K562 (cell line): ENCODE data around the gene AGAP3. TPM values are rescaled to one million over a fixed set of nuclear protein-coding genes. Genes with fewer than 3 reads are reported as not detected.

Experiments
- ATAC-seq: fragments of 200-7000 bp; cut with Tn5 transposase; 3 replicates; pipeline ENCODE4 v1.9.1; 2020; ENCODE audit warnings: moderate library complexity
- BruUV-seq: library from RNA; stranded (reverse); fragments of 400-500 nt; replicated peaks from 2 replicates; lab custom pipeline; 2021; lab: Mats Ljungman, UMichigan
- CTCF ChIA-PET: fragments of 300-600 bp; formaldehyde crosslinking; extraction: SDS; loops from one replicate; lab custom pipeline; 2021; ENCODE audit warnings: low intra/inter-chr PET ratio; lab: Yijun Ruan, JAX
- POLR2A ChIA-PET: fragments of 300-600, 350-650 bp; sonication (Branson Sonifier 250); formaldehyde crosslinking; extraction: SDS; loops from one replicate; lab custom pipeline; 2021; ENCODE audit warnings: antibody characterized with exemption, inconsistent platforms; lab: Yijun Ruan, JAX
- DNase-seq, 4 experiments: peaks; one replicate each; pipeline versions ENCODE4 v3.0.0 to v3.0.0-alpha.2; 2011 to 2018; ENCODE audit warnings: low spot score in 3 of 4, mixed read lengths in 3 of 4; ENCODE audit errors: extremely low read depth in 1 of 4
- FAIRE-seq: peaks from 2 replicates; lab custom pipeline; 2011; peaks lifted over from hg19 to GRCh38; lab: Jason Lieb, UNC
- H2AFZ ChIP-seq: 2 replicates; pipeline ENCODE4 v1.6.0; 2011; ENCODE audit warnings: low read depth, low read length, control low read depth, inconsistent platforms
- H3K27ac ChIP-seq: fragments of 200-600 bp; 3 replicates; pipeline ENCODE4 v1.8.0; 2011; ENCODE audit warnings: low read depth, mild to moderate bottlenecking, control low read depth, inconsistent platforms, low read length, moderate library complexity, mixed read lengths; ENCODE audit errors: extremely low read depth
- H3K27me3 ChIP-seq, 2 experiments: fragments of 300-600 bp in 1 of 2; 2 replicates in 1 of 2; 3 replicates in 1 of 2; pipeline versions ENCODE4 v1.6.0 to v1.8.0; 2011; ENCODE audit warnings: inconsistent platforms in 2 of 2, low read length in 2 of 2, mild to moderate bottlenecking in 1 of 2, mixed read lengths in 1 of 2, moderate library complexity in 1 of 2; ENCODE audit not compliant: control insufficient read depth in 2 of 2, insufficient read depth in 2 of 2
- H3K36me3 ChIP-seq: fragments of 300-600 bp; 3 replicates; pipeline ENCODE4 v1.8.0; 2011; ENCODE audit warnings: mild to moderate bottlenecking, low read length, inconsistent platforms; ENCODE audit not compliant: control insufficient read depth, insufficient read depth
- H3K4me1 ChIP-seq, 2 experiments: fragments of 200-600 bp in 1 of 2; replicated peaks in 1 of 2; 2 replicates in 1 of 2; 3 replicates in 1 of 2; pipeline versions ENCODE4 v1.5.1 to v1.8.0; 2011; ENCODE audit warnings: inconsistent platforms in 2 of 2, low read length in 2 of 2, mild to moderate bottlenecking in 1 of 2, mixed read lengths in 1 of 2, moderate library complexity in 1 of 2; ENCODE audit not compliant: control insufficient read depth in 2 of 2, insufficient read depth in 2 of 2
- H3K4me2 ChIP-seq: 2 replicates; pipeline ENCODE4 v1.6.1; 2011; ENCODE audit warnings: low read length, control low read depth, inconsistent platforms, mixed read lengths; ENCODE audit not compliant: insufficient read depth
- H3K4me3 ChIP-seq: fragments of 200-600 bp; sonication (generic), shearing (Covaris generic); 2 replicates; pipeline ENCODE4 v1.5.1; 2016; ENCODE audit warnings: control low read depth, inconsistent platforms
- H3K79me2 ChIP-seq: fragments of 200-600 bp; 3 replicates; pipeline ENCODE4 v1.8.0; 2011; ENCODE audit warnings: low read length, inconsistent platforms; ENCODE audit not compliant: control insufficient read depth, insufficient read depth
- H3K9ac ChIP-seq, 2 experiments: 2 replicates each; pipeline versions ENCODE4 v1.6.0 to v1.6.1; 2011; ENCODE audit warnings: low read depth in 2 of 2, low read length in 2 of 2, control low read depth in 1 of 2, inconsistent platforms in 1 of 2, mild to moderate bottlenecking in 1 of 2, mixed read lengths in 1 of 2; ENCODE audit not compliant: insufficient read depth in 1 of 2
- H3K9me1 ChIP-seq: one replicate; pipeline ENCODE4 v1.6.0; 2011; ENCODE audit warnings: inconsistent platforms, mild to moderate bottlenecking, low read length, moderate library complexity; ENCODE audit not compliant: control insufficient read depth, insufficient read depth
- H3K9me3 ChIP-seq: replicated peaks from 2 replicates; pipeline ENCODE4 v1.5.1; 2011; ENCODE audit warnings: low read depth, low read length, inconsistent platforms; ENCODE audit not compliant: control insufficient read depth, insufficient read depth
- H4K20me1 ChIP-seq: replicated peaks from 2 replicates; pipeline ENCODE4 v1.6.1; 2011; ENCODE audit warnings: low read length, inconsistent platforms, mixed read lengths; ENCODE audit not compliant: control insufficient read depth, insufficient read depth
- FOXK2 ChIP-seq, 2 experiments: fragments of 450-650 bp; IDR thresholded peaks in 1 of 2; conservative IDR thresholded peaks in 1 of 2; 2 replicates each; pipeline ENCODE4 v1.6.1; 2016; ENCODE audit warnings: low read depth in 2 of 2, mild to moderate bottlenecking in 1 of 2
- HLTF ChIP-seq: fragments of 450-650 bp; IDR thresholded peaks from 2 replicates; pipeline ENCODE4 v1.6.1; 2016
- IRF2 ChIP-seq: sonication (generic); formaldehyde crosslinking; IDR thresholded peaks from 2 replicates; pipeline ENCODE4 v1.8.1; 2022; ENCODE audit warnings: mild to moderate bottlenecking, missing genetic modification reagents
- NBN ChIP-seq: fragments of 450-650 bp; IDR thresholded peaks from 2 replicates; pipeline ENCODE4 v1.6.1; 2016; ENCODE audit warnings: low read depth, mild to moderate bottlenecking
- POLR2G ChIP-seq: fragments of 200-400 bp; formaldehyde crosslinking; IDR thresholded peaks from 2 replicates; pipeline ENCODE4 v1.6.1; 2017; ENCODE audit warnings: low read depth, mild to moderate bottlenecking, antibody characterized with exemption, low read length, moderate library complexity
- RBFOX2 ChIP-seq: fragments of 200-400 bp; formaldehyde crosslinking; IDR thresholded peaks from 2 replicates; pipeline ENCODE4 v1.6.1; 2017; ENCODE audit warnings: low read depth, mild to moderate bottlenecking, low read length, moderate library complexity
- TBL1XR1 ChIP-seq, 2 experiments: IDR thresholded peaks; 2 replicates each; pipeline ENCODE4 v1.6.1; 2012; ENCODE audit warnings: improper control_type of control experiment in 2 of 2, low read length in 2 of 2, mild to moderate bottlenecking in 1 of 2
- ZNF766 ChIP-seq: fragments of 200-800 bp; sonication (Bioruptor generic); conservative IDR thresholded peaks from 2 replicates; pipeline ENCODE4 v1.6.1; 2016; ENCODE audit warnings: missing genetic modification characterization, missing compliant biosample characterization
- WGBS: fragments of 100-300 bp; shearing (Covaris generic); methylation state at CpG from one replicate; pipeline ENCODE4 v1.1.6; 2016; ENCODE audit warnings: low coverage, mixed read lengths; ENCODE audit not compliant: insufficient coverage; ENCODE audit errors: missing lambda C conversion rate; 5-methylcytosine and 5-hydroxymethylcytosine counted together
- in situ Hi-C: fragments of 300-500 bp; cut with MboI; formaldehyde crosslinking; loops from 4 replicates; pipeline ENCODE4 v1.15.0; 2018; ENCODE audit warnings: inconsistent platforms, mixed read lengths
- intact Hi-C: fragments of 100-400 bp; cut with micrococcal nuclease; formaldehyde crosslinking; loops from 2 replicates; pipeline ENCODE4 v1.14.2; 2022
- polyA plus RNA-seq, 8 experiments: library from polyadenylated mRNA; depleted of rRNA in 4 of 8; stranded (reverse) in 5 of 8; unstranded in 3 of 8; fragments of >200 nt; fragmentation: Nextera tagmentation in 2 of 8; fragmentation: Illumina TruSeq in 1 of 8; extraction: Ambion mirVana in 2 of 8; extraction: Trizol in 1 of 8; gene quantifications; 2 replicates each; pipeline versions ENCODE4 v1.2.1 to v1.2.3, GENCODE V29; 2011 to 2014; ENCODE audit warnings: inconsistent platforms in 1 of 8, missing spikeins in 1 of 8
- total RNA-seq, 7 experiments: library from RNA; depleted of rRNA in 6 of 7; stranded (reverse); fragments of >200 nt in 6 of 7; fragmentation: Illumina TruSeq in 2 of 7; extraction: Trizol in 2 of 7; gene quantifications; 2 replicates each; pipeline versions ENCODE4 v1.2.1 to v1.2.3, GENCODE V29; 2011 to 2021; ENCODE audit warnings: low replicate concordance in 1 of 7
- TF ChIP-seq, protein P1 (sequence below): sonication (generic); IDR thresholded peaks from 2 replicates; pipeline ENCODE4 v1.6.1; 2016
- TF ChIP-seq, protein P2 (sequence below): fragments of 450-650 bp; conservative IDR thresholded peaks from 2 replicates; pipeline ENCODE4 v1.6.1; 2016; ENCODE audit warnings: missing genetic modification characterization, low read depth, mild to moderate bottlenecking, control low read depth, missing compliant biosample characterization
- TF ChIP-seq, protein P3 (sequence below): sonication (generic); formaldehyde crosslinking; IDR thresholded peaks from 2 replicates; pipeline ENCODE4 v1.9.0; 2022; ENCODE audit warnings: mild to moderate bottlenecking, missing genetic modification reagents

AGAP3 gene
- total and polyA plus RNA-seq, 9 of the 15 experiments (the other 6 are each of a cell fraction or from before 2014, with no cell fraction given), result 3.4 to 208 (median 62.2) TPM

DNA sequence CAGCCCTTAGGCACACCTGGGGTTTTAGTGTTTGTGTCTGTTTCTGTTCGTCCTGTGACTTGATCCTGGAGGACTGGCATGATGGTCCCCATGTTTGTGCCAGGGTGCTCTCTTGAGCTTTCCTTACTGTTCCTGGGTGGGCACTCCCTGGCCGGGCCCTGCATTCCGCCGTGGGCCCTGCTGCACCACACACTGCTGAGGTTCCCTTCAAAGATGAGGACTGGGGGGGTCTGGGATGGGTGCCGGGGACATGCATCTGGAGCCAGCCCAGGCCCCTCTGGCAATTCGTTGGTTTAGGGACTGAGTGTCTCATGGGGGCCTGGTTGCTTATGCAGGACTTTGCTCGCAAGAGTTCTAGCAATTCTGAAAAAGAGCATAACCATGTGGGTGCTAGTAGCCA lies 4.7 kb downstream of the AGAP3 start:
- peak overlapping the region in 1 of 2 experiments; percentile 61; a peak in 1 of 4 replicates for H3K9ac ChIP-seq
- H3K9me1 ChIP-seq, result peaks cover 9% of the 10 kb centered on the region
- WGBS, result 91% methylated on average over 7 of the region's 7 CpGs
- in situ Hi-C loops (no loop called here), intact Hi-C loops (loop anchor here (2.0 to 10.0 kb wide), 2 partner anchors 18 to 306 kb away; no protein-coding TSS in a partner anchor)
- FAIRE-seq, result no peak
- DNase-seq, result no peak
- no peak overlapping the region for H3K27ac ChIP-seq
- no peak for ATAC-seq
- peaks cover 21 to 51% of the 10 kb centered on the region in 2 experiments for H3K4me1 ChIP-seq
- peaks cover 93% of the 10 kb centered on the region for H3K79me2 ChIP-seq
- ChIA-PET CTCF (interaction anchor here (2.2 kb wide), 1 partner anchor 20 kb away, joined by 7 read pairs; no protein-coding TSS in a partner anchor), POLR2A (interaction anchor here (0.9 to 1.7 kb wide), 2 partner anchors 11 to 13 kb away, joined by 4 to 7 read pairs; no protein-coding TSS in a partner anchor)
- H4K20me1 ChIP-seq, result peaks cover 58% of the 10 kb centered on the region
- no peaks in the 10 kb centered on the region for H3K9me3 ChIP-seq
- no TSS peak for BruUV-seq
- peaks cover 77% of the 10 kb centered on the region; the same call in 2 of the 3 replicates for H3K36me3 ChIP-seq
- TF ChIP-seq RBFOX2, result peak; percentile 43; the same call in 1 of the 2 replicates
- no peak for TF ChIP-seq HLTF
- TF ChIP-seq POLR2G, result peak; percentile 51
- no peak overlapping the region for H3K4me2 ChIP-seq
- H3K27me3 ChIP-seq, result no peaks in the 10 kb centered on the region
- H2AFZ ChIP-seq, result no peak overlapping the region
- no peak overlapping the region for H3K4me3 ChIP-seq

DNA sequence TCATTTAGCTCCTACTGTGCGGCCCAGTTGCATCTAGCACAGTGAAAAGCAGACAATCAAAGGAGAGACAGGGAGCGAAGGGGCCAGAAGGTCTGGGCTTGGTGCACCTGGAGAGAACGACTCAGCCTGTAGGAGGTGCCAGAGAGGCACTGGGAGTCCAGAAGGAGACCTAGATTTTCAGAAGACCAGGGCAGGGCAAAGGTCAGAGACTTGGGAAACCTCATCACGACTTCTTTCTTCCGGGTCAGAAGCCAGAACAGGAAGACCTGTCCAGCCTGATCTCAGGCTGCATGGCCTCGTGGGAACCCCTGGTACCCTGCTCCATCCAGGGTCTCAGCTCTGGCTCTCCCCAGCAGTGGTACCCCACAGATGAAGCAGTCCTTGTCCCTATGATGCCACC lies 5.2 kb downstream of the AGAP3 start:
- intact Hi-C loops, result loop anchor here (2.0 to 10.0 kb wide), 2 partner anchors 17 to 307 kb away; no protein-coding TSS in a partner anchor
- Histone ChIP-seq H3K36me3 (peaks cover 81% of the 10 kb centered on the region; the same call in 2 of the 3 replicates), H3K27me3 (no peaks in the 10 kb centered on the region), H3K9me3 (no peaks in the 10 kb centered on the region), H3K4me2 (no peak overlapping the region), H3K79me2 (peaks cover 95% of the 10 kb centered on the region), H3K4me3 (no peak overlapping the region), H3K27ac (no peak overlapping the region), H3K4me1 (peaks cover 21 to 54% of the 10 kb centered on the region in 2 experiments), H2AFZ (no peak overlapping the region), H3K9ac (0 out of 4 replicates have a peak overlapping the region, but pooled peaks of 1 of the 2 experiments have one; percentile 3), H3K9me1 (peaks cover 9% of the 10 kb centered on the region), H4K20me1 (peaks cover 60% of the 10 kb centered on the region)
- 38% methylated on average over 6 of the region's 6 CpGs for WGBS
- CTCF ChIA-PET, result interaction anchor here (2.2 kb wide), 1 partner anchor 20 kb away, joined by 7 read pairs; no protein-coding TSS in a partner anchor
- in situ Hi-C loops, result no loop called here
- BruUV-seq, result no TSS peak
- POLR2A ChIA-PET, result interaction anchor here (4.4 kb wide), 1 partner anchor 13 kb away, joined by 31 read pairs; no protein-coding TSS in a partner anchor
- peak; percentile 74 to 89 (median 78) for DNase-seq
- ATAC-seq, result peak; percentile 71
- FAIRE-seq, result peak; percentile 92
- no peak for TF ChIP-seq IRF2 (CRISPR knock-in tag)
- TF ChIP-seq, protein P1, sequence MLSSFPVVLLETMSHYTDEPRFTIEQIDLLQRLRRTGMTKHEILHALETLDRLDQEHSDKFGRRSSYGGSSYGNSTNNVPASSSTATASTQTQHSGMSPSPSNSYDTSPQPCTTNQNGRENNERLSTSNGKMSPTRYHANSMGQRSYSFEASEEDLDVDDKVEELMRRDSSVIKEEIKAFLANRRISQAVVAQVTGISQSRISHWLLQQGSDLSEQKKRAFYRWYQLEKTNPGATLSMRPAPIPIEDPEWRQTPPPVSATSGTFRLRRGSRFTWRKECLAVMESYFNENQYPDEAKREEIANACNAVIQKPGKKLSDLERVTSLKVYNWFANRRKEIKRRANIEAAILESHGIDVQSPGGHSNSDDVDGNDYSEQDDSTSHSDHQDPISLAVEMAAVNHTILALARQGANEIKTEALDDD, result no peak
- TF ChIP-seq ZNF766 (CRISPR knock-in tag), result peak; percentile 84
- TF ChIP-seq, protein P2, sequence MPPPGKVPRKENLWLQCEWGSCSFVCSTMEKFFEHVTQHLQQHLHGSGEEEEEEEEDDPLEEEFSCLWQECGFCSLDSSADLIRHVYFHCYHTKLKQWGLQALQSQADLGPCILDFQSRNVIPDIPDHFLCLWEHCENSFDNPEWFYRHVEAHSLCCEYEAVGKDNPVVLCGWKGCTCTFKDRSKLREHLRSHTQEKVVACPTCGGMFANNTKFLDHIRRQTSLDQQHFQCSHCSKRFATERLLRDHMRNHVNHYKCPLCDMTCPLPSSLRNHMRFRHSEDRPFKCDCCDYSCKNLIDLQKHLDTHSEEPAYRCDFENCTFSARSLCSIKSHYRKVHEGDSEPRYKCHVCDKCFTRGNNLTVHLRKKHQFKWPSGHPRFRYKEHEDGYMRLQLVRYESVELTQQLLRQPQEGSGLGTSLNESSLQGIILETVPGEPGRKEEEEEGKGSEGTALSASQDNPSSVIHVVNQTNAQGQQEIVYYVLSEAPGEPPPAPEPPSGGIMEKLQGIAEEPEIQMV (tag), result no peak
- TF ChIP-seq TBL1XR1 (IDR thresholded peaks at IDR 0.05; ENCODE audit: low read length in 2 of 2), result peak in 1 of 2 experiments; percentile 39; a peak in 1 of 4 replicates
- TF ChIP-seq FOXK2 (conservative IDR thresholded peaks at IDR 0.05 in 1 of 2, IDR thresholded peaks at IDR 0.05 in 1 of 2; ENCODE audit: low read depth in 2 of 2), result no peak
- TF ChIP-seq, protein P3, sequence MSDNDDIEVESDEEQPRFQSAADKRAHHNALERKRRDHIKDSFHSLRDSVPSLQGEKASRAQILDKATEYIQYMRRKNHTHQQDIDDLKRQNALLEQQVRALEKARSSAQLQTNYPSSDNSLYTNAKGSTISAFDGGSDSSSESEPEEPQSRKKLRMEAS, result peak; percentile 50
- TF ChIP-seq NBN, result no peak
